HG03469 (cell line): ENCODE data around the gene ATXN2L.

ENCODE experiments used
- ATAC-seq: cut with Tn5 transposase; IDR thresholded peaks from one replicate; pipeline ENCODE4 v1.9.1; 2021; ENCODE audit warnings: mild to moderate bottlenecking, moderate library complexity, moderate number of reproducible peaks; ENCODE audit not compliant: unreplicated experiment

The ATXN2L gene

DNA sequence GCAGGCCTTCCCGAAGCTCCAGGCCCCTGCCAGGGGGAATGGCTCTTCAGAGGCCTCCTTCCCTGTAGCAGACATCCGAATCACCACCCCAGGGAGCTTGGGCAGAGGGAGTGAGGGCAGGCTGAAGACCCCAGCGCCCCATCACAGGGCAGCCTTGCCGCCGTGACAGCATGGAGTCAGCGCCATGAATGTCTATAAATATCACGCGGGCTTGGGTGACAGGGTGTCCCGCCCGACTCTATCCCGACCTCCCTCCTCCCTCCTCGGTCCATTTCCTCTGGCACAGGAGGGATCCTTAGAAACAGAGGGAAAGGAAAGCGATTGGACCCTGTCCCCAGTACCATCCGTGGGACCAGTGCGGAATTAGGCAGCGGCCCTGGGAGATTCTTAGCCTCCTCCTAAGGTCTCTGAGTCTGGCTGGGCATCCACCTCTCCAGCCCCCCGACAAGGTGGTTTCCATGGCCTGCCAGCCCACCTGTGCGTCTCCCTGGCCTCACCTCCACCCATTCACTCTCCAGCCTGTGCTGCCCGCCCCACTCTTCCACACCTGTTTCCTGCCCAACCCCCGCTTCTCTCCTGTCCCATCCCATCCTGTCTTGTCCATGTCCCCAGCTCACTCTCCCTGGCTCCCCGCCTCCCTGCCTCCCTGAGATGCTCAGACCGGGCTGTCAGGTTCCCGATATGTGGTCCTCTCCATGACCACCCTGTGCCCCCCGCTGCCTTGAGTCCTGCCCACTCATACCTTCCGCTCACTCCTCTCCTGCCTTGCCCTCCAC, 60.6 kb downstream of the ATXN2L start:
- ATAC-seq = no peak

DNA sequence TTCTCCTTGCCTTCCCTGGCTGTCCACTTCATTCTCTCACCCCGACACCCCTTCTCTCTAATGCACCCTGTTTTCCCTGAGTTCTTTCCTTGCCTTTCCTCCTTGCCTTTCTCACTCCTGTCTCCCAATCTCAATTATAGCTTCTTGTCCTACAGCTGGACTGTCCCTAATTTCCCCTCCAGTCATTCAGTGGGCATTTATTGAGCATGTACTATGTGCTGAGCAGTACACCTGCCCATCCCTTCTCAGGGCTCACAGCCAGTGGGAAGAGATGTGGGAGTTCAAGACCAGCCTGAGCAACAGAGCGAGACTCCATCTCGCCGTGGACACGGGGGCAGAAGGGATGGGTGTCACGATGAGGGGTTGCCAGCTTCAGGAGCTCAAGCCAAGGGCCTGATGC, 61.2 kb downstream of the ATXN2L start:
- no peak for ATAC-seq
